ENCODE data around the gene CDAN1. TPM values are rescaled to one million over a fixed set of nuclear protein-coding genes. Genes with fewer than 3 reads are reported as not detected.

CDAN1 gene
- polyA plus RNA-seq, 1 donor from 2014 or later = 16.8 TPM

DNA sequence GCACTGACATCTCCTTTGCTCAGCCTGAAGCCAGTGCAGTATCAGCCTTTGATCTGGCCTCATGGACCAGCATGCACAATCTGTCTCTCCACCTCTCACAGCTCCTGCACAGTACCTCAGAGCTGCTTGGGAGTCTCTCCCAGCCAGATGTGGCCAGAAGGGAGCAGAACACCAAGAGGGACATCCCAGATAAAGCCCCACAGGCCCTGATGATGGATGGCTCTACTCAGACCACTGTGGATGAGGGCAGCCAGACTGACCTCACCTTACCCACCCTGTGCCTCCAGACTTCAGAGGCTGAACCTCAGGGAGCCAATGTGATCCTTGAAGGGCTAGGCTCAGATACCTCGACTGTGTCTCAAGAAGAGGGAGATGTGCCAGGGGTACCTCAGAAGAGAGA is 44.4 kb downstream of the CDAN1 start:
- H3K4me3 ChIP-seq (ENCODE audit: low read length) = no peak overlapping the region
- H3K9me2 ChIP-seq (ENCODE audit: insufficient read depth, low read length) = no peaks in the 10 kb centered on the region
- no peaks in the 10 kb centered on the region for H3K9me3 ChIP-seq (ENCODE audit: low read length)
- H3K27ac ChIP-seq (ENCODE audit: low read length) = no peak overlapping the region
- H3K36me3 ChIP-seq (ENCODE audit: insufficient read depth, low read length) = no peaks in the 10 kb centered on the region
- no peak overlapping the region for H3K9ac ChIP-seq (ENCODE audit: low read length)
- no peak overlapping the region for H2AFZ ChIP-seq (ENCODE audit: low read depth, low read length)
- H3F3A ChIP-seq (ENCODE audit: insufficient read depth, low read length, poor library complexity, severe bottlenecking) = no peaks in the 10 kb centered on the region
- H3K79me2 ChIP-seq (replicated peaks; ENCODE audit: insufficient read depth, low read length) = no peaks in the 10 kb centered on the region
- TF ChIP-seq POLR2AphosphoS5 (IDR thresholded peaks at IDR 0.05) = no peak
- TF ChIP-seq, protein P1, sequence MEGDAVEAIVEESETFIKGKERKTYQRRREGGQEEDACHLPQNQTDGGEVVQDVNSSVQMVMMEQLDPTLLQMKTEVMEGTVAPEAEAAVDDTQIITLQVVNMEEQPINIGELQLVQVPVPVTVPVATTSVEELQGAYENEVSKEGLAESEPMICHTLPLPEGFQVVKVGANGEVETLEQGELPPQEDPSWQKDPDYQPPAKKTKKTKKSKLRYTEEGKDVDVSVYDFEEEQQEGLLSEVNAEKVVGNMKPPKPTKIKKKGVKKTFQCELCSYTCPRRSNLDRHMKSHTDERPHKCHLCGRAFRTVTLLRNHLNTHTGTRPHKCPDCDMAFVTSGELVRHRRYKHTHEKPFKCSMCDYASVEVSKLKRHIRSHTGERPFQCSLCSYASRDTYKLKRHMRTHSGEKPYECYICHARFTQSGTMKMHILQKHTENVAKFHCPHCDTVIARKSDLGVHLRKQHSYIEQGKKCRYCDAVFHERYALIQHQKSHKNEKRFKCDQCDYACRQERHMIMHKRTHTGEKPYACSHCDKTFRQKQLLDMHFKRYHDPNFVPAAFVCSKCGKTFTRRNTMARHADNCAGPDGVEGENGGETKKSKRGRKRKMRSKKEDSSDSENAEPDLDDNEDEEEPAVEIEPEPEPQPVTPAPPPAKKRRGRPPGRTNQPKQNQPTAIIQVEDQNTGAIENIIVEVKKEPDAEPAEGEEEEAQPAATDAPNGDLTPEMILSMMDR (IDR thresholded peaks at IDR 0.05; ENCODE audit: poor library complexity, severe bottlenecking) = no peak
- TF ChIP-seq MXI1 (conservative IDR thresholded peaks at IDR 0.05; ENCODE audit: poor library complexity, severe bottlenecking) = no peak
- no peak for TF ChIP-seq EP300 (conservative IDR thresholded peaks at IDR 0.05; ENCODE audit: poor library complexity, severe bottlenecking)
- no peak for TF ChIP-seq TAF1 (IDR thresholded peaks at IDR 0.05; ENCODE audit: low read depth)
- TF ChIP-seq, protein P2, sequence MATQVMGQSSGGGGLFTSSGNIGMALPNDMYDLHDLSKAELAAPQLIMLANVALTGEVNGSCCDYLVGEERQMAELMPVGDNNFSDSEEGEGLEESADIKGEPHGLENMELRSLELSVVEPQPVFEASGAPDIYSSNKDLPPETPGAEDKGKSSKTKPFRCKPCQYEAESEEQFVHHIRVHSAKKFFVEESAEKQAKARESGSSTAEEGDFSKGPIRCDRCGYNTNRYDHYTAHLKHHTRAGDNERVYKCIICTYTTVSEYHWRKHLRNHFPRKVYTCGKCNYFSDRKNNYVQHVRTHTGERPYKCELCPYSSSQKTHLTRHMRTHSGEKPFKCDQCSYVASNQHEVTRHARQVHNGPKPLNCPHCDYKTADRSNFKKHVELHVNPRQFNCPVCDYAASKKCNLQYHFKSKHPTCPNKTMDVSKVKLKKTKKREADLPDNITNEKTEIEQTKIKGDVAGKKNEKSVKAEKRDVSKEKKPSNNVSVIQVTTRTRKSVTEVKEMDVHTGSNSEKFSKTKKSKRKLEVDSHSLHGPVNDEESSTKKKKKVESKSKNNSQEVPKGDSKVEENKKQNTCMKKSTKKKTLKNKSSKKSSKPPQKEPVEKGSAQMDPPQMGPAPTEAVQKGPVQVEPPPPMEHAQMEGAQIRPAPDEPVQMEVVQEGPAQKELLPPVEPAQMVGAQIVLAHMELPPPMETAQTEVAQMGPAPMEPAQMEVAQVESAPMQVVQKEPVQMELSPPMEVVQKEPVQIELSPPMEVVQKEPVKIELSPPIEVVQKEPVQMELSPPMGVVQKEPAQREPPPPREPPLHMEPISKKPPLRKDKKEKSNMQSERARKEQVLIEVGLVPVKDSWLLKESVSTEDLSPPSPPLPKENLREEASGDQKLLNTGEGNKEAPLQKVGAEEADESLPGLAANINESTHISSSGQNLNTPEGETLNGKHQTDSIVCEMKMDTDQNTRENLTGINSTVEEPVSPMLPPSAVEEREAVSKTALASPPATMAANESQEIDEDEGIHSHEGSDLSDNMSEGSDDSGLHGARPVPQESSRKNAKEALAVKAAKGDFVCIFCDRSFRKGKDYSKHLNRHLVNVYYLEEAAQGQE (IDR thresholded peaks at IDR 0.05; ENCODE audit: borderline replicate concordance) = no peak
- no peak for TF ChIP-seq EZH2 (IDR thresholded peaks at IDR 0.05; ENCODE audit: borderline replicate concordance, insufficient read depth, low read length, poor library complexity, severe bottlenecking)
- no peak for TF ChIP-seq SMC3 (conservative IDR thresholded peaks at IDR 0.05; ENCODE audit: poor library complexity)
- no peak for TF ChIP-seq RAD21 (conservative IDR thresholded peaks at IDR 0.05)
- H3K4me2 ChIP-seq (ENCODE audit: low read length) = no peak overlapping the region
- no peaks in the 10 kb centered on the region for H3K27me3 ChIP-seq (ENCODE audit: insufficient read depth, low read depth, low read length)
- H4K20me1 ChIP-seq (ENCODE audit: insufficient read depth) = no peaks in the 10 kb centered on the region

DNA sequence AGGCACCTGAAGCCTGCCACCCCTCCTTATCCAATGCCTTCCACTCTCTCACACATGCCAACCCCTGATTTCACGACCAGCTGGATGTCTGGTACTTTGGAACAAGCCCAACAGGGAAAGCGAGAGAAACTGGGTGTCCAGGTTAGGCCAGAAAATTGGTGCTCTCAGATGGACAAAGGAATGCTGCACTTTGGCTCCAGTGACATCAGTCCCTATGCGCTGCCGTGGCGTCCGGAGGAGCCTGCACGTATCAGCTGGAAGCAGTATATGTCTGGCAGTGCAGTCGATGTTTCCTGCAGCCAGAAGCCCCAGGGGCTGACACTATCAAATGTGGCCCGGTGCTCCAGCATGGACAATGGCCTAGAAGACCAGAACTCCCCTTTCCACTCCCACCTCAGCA is 45.2 kb downstream of the CDAN1 start:
- Histone ChIP-seq H3K4me2 (ENCODE audit: low read length) (no peak overlapping the region), H3K27me3 (ENCODE audit: insufficient read depth, low read depth, low read length) (no peaks in the 10 kb centered on the region), H3K9me2 (ENCODE audit: insufficient read depth, low read length) (no peaks in the 10 kb centered on the region), H3K79me2 (replicated peaks; ENCODE audit: insufficient read depth, low read length) (no peaks in the 10 kb centered on the region), H4K20me1 (ENCODE audit: insufficient read depth) (no peaks in the 10 kb centered on the region), H3K4me3 (ENCODE audit: low read length) (no peak overlapping the region), H3F3A (ENCODE audit: insufficient read depth, low read length, poor library complexity, severe bottlenecking) (no peaks in the 10 kb centered on the region), H2AFZ (ENCODE audit: low read depth, low read length) (no peak overlapping the region), H3K9me3 (ENCODE audit: low read length) (no peaks in the 10 kb centered on the region), H3K9ac (ENCODE audit: low read length) (no peak overlapping the region), H3K36me3 (ENCODE audit: insufficient read depth, low read length) (no peaks in the 10 kb centered on the region), H3K27ac (ENCODE audit: low read length) (no peak overlapping the region)
- no peak for TF ChIP-seq POLR2AphosphoS5 (IDR thresholded peaks at IDR 0.05)
- TF ChIP-seq, protein P1 (IDR thresholded peaks at IDR 0.05; ENCODE audit: poor library complexity, severe bottlenecking) = no peak
- no peak for TF ChIP-seq EP300 (conservative IDR thresholded peaks at IDR 0.05; ENCODE audit: poor library complexity, severe bottlenecking)
- TF ChIP-seq, protein P2 (IDR thresholded peaks at IDR 0.05; ENCODE audit: borderline replicate concordance) = no peak

All from neural cell (in vitro differentiated cells).